GM10248 (cell line): ENCODE measurements around the gene SMARCD3.

Experiments used
- CTCF ChIA-PET: fragments of 300-600 bp; sonication (Branson Sonifier 250); formaldehyde crosslinking; extraction: SDS; loops from one replicate; lab custom pipeline; 2021; ENCODE audit warnings: antibody characterized with exemption; lab: Yijun Ruan, JAX
- POLR2A ChIA-PET: fragments of 350-650 bp; sonication (Branson Sonifier 250); formaldehyde crosslinking; extraction: SDS; loops from one replicate; lab custom pipeline; 2020; ENCODE audit warnings: antibody characterized with exemption; lab: Yijun Ruan, JAX
- DNase-seq: peaks from one replicate; pipeline ENCODE4 v3.0.0; 2012; ENCODE audit errors: extremely low spot score
- CTCF ChIP-seq: IDR thresholded peaks from 2 replicates; pipeline ENCODE4 v1.5.1; 2012; ENCODE audit warnings: mild to moderate bottlenecking, low read depth; ENCODE audit errors: extremely low read depth, missing control alignments, control extremely low read depth

The SMARCD3 gene

GRCh38 chr7:151239837-151240459 lies 8.5 kb downstream of the SMARCD3 start:
- TF ChIP-seq CTCF = no peak
- no peak for DNase-seq
- POLR2A ChIA-PET = interaction anchor here (0.5 to 0.6 kb wide), 3 partner anchors 102 to 489 kb away, joined by 3 to 6 read pairs (median 5); partner anchors contain the start of gene NUB1
- CTCF ChIA-PET = interaction anchor here (1.3 kb wide), 1 partner anchor 13 kb away, joined by 3 read pairs; the partner anchor contains the start of gene ABCF2

GRCh38 chr7:151238924-151239836 lies 9.3 kb downstream of the SMARCD3 start:
- TF ChIP-seq CTCF = no peak
- DNase-seq = no peak
- ChIA-PET POLR2A (interaction anchor here (0.5 kb wide), 2 partner anchors 102 to 142 kb away, joined by 3 to 6 read pairs; partner anchors contain the start of gene NUB1), CTCF (no interaction called here)

- ChIA-PET CTCF (no interaction called here), POLR2A (no interaction called here)
- DNase-seq = no peak
- TF ChIP-seq CTCF = no peak
Measured at GRCh38 chr7:151238190-151238810, 10.2 kb downstream of the SMARCD3 start.

- no peak for TF ChIP-seq CTCF
- DNase-seq = no peak
- ChIA-PET POLR2A (no interaction called here), CTCF (interaction anchor here (1.2 to 6.6 kb wide), 6 partner anchors 8 to 31 kb away, joined by 3 to 78 read pairs (median 4); partner anchors contain the start of genes ABCF2 and SMARCD3)
Measured at GRCh38 chr7:151237244-151238189, 11.0 kb downstream of the SMARCD3 start.

- TF ChIP-seq CTCF = no peak
- no peak for DNase-seq
- POLR2A ChIA-PET = interaction anchor here (0.7 to 1.3 kb wide), 2 partner anchors 9 to 113 kb away, joined by 3 read pairs; no protein-coding TSS in a partner anchor
- CTCF ChIA-PET = interaction anchor here (1.2 to 6.6 kb wide), 6 partner anchors 9 to 30 kb away, joined by 3 to 78 read pairs (median 4); partner anchors contain the start of genes ABCF2 and SMARCD3
Measured at GRCh38 chr7:151236406-151236805, 12.1 kb downstream of the SMARCD3 start.
